GM12878 (cell line): ENCODE measurements around the gene NAB1. TPM values are rescaled to one million over a fixed set of nuclear protein-coding genes. Genes with fewer than 3 reads are reported as not detected.

Experiments
- ATAC-seq: fragments of 200-7000 bp; cut with Tn5 transposase; 3 replicates; pipeline ENCODE4 v1.9.1; 2020; ENCODE audit warnings: mild to moderate bottlenecking, moderate library complexity
- BruUV-seq: library from RNA; stranded (reverse); fragments of 400-500 nt; replicated peaks from 2 replicates; lab custom pipeline; 2021; lab: Mats Ljungman, UMichigan
- CTCF ChIA-PET: fragments of 300-600 bp; sonication (Branson Sonifier 250); formaldehyde crosslinking; extraction: SDS; loops from one replicate; lab custom pipeline; 2021; ENCODE audit warnings: inconsistent platforms; lab: Yijun Ruan, JAX
- POLR2A ChIA-PET: fragments of 350-600 bp; formaldehyde crosslinking; extraction: SDS; loops from one replicate; lab custom pipeline; 2021; ENCODE audit warnings: inconsistent platforms; lab: Charles Lee
- RAD21 ChIA-PET: fragments of 300-600 bp; sonication (Branson Sonifier 250); formaldehyde crosslinking; loops from one replicate; lab custom pipeline; 2023; ENCODE audit warnings: antibody characterized with exemption; ENCODE audit not compliant: unreplicated experiment; lab: Charles Lee
- SMC1A ChIA-PET: fragments of 300-600 bp; sonication (Branson Sonifier 250); formaldehyde crosslinking; loops from one replicate; lab custom pipeline; 2023; ENCODE audit not compliant: unreplicated experiment, uncharacterized antibody; lab: Charles Lee
- DNase-seq: peaks from one replicate; pipeline ENCODE4 v3.0.0-alpha.2; 2011; ENCODE audit warnings: low read depth, low spot score
- FAIRE-seq: peaks from 3 replicates; lab custom pipeline; 2011; peaks lifted over from hg19 to GRCh38; lab: Jason Lieb, UNC
- H2AFZ ChIP-seq: 2 replicates; pipeline ENCODE4 v1.6.0; 2011; ENCODE audit warnings: low read depth, low read length, control low read depth; ENCODE audit not compliant: control insufficient read depth
- H3K27ac ChIP-seq: 2 replicates; pipeline ENCODE4 v1.5.1; 2011; ENCODE audit warnings: control low read depth; ENCODE audit not compliant: control insufficient read depth, insufficient read depth
- H3K27me3 ChIP-seq, 2 experiments: replicated peaks in 1 of 2; 2 replicates each; pipeline versions ENCODE4 v1.6.0 to v1.6.1; 2011; ENCODE audit warnings: low read length in 1 of 2; ENCODE audit not compliant: control insufficient read depth in 2 of 2, insufficient read depth in 2 of 2
- H3K36me3 ChIP-seq, 2 experiments: 2 replicates each; pipeline ENCODE4 v1.5.1; 2011; ENCODE audit warnings: low read length in 1 of 2; ENCODE audit not compliant: control insufficient read depth in 2 of 2, insufficient read depth in 2 of 2
- H3K4me1 ChIP-seq: 2 replicates; pipeline ENCODE4 v1.6.1; 2011; ENCODE audit warnings: mild to moderate bottlenecking, low read length, moderate library complexity, mixed read lengths; ENCODE audit not compliant: control insufficient read depth, insufficient read depth
- H3K4me2 ChIP-seq: 2 replicates; pipeline ENCODE4 v1.6.0; 2011; ENCODE audit warnings: control low read depth; ENCODE audit not compliant: control insufficient read depth, insufficient read depth
- H3K4me3 ChIP-seq: fragments of 200-600 bp; sonication (generic); 2 replicates; pipeline ENCODE4 v1.5.1; 2016
- H3K79me2 ChIP-seq: 2 replicates; pipeline ENCODE4 v1.6.0; 2011; ENCODE audit warnings: low read length; ENCODE audit not compliant: control insufficient read depth, insufficient read depth
- H3K9ac ChIP-seq: 2 replicates; pipeline ENCODE4 v1.8.0; 2011; ENCODE audit warnings: low read length, control low read depth, mixed read lengths; ENCODE audit not compliant: control insufficient read depth, insufficient read depth
- H3K9me3 ChIP-seq: replicated peaks from 3 replicates; pipeline ENCODE4 v1.5.1; 2011; ENCODE audit warnings: mild to moderate bottlenecking, low read length; ENCODE audit not compliant: control insufficient read depth, insufficient read depth
- H4K20me1 ChIP-seq: 2 replicates; pipeline ENCODE4 v1.6.0; 2011; ENCODE audit not compliant: control insufficient read depth, insufficient read depth
- BACH1 ChIP-seq: fragments of 450-650 bp; IDR thresholded peaks from 2 replicates; pipeline ENCODE4 v1.6.1; 2017; ENCODE audit warnings: mild to moderate bottlenecking, borderline replicate concordance
- CREB1 ChIP-seq: IDR thresholded peaks from 2 replicates; pipeline ENCODE4 v1.6.1; 2012; ENCODE audit warnings: low read depth, mild to moderate bottlenecking, inconsistent platforms
- FOXK2 ChIP-seq: fragments of 450-650 bp; IDR thresholded peaks from 2 replicates; pipeline ENCODE4 v1.6.1; 2017; ENCODE audit warnings: mild to moderate bottlenecking, moderate library complexity
- KLF5 ChIP-seq: fragments of 450-650 bp; IDR thresholded peaks from 2 replicates; pipeline ENCODE4 v1.6.1; 2014; ENCODE audit warnings: mild to moderate bottlenecking; ENCODE audit not compliant: partially characterized antibody
- NR2F1 ChIP-seq: fragments of 450-650 bp; conservative IDR thresholded peaks from 2 replicates; pipeline ENCODE4 v1.6.1; 2017; ENCODE audit warnings: mild to moderate bottlenecking
- RCOR1 ChIP-seq: conservative IDR thresholded peaks from 2 replicates; pipeline ENCODE4 v1.6.1; 2012; ENCODE audit warnings: low read depth, low read length, improper control_type of control experiment
- STAT3 ChIP-seq: IDR thresholded peaks from 2 replicates; pipeline ENCODE4 v1.6.1; 2011; ENCODE audit warnings: low read depth, low read length, improper control_type of control experiment
- TAF1 ChIP-seq: IDR thresholded peaks from 2 replicates; pipeline ENCODE4 v1.6.1; 2011; ENCODE audit warnings: mild to moderate bottlenecking, low read depth, low read length, borderline replicate concordance
- USF1 ChIP-seq: IDR thresholded peaks from 2 replicates; pipeline ENCODE4 v1.6.1; 2011; ENCODE audit warnings: borderline replicate concordance, low read depth, mild to moderate bottlenecking, moderate library complexity, mixed read lengths, low read length; ENCODE audit not compliant: insufficient read depth; ENCODE audit errors: extremely low read length
- ZZZ3 ChIP-seq: IDR thresholded peaks from 2 replicates; pipeline ENCODE4 v1.6.1; 2011; ENCODE audit warnings: low read depth; ENCODE audit not compliant: control insufficient read depth, insufficient read length
- WGBS: methylation state at CpG from one replicate; pipeline ENCODE4 v1.1.6; 2016; ENCODE audit warnings: low lambda C conversion rate; ENCODE audit not compliant: insufficient replicate concordance, insufficient coverage; ENCODE audit errors: missing lambda C conversion rate; 5-methylcytosine and 5-hydroxymethylcytosine counted together
- in situ Hi-C: fragments of 300-500 bp; cut with MboI; formaldehyde crosslinking; loops from 9 replicates; pipeline ENCODE4 v1.14.3; 2018; ENCODE audit warnings: mixed read lengths
- intact Hi-C: fragments of 100-400 bp; cut with micrococcal nuclease; formaldehyde crosslinking; loops from one replicate; pipeline ENCODE4 v1.14.2; 2022; ENCODE audit not compliant: unreplicated experiment
- polyA plus RNA-seq, 11 experiments: library from polyadenylated mRNA; depleted of rRNA in 4 of 11; unstranded in 6 of 11; stranded (reverse) in 5 of 11; fragments of >200 nt; fragmentation: Nextera tagmentation in 4 of 11; fragmentation: Illumina TruSeq in 1 of 11; extraction: Ambion mirVana in 4 of 11; extraction: Trizol in 1 of 11; gene quantifications; 1 replicate in 1 of 11; 2 replicates in 10 of 11; pipeline versions ENCODE4 v1.2.1 to v1.2.3, GENCODE V29; 2011 to 2016; ENCODE audit warnings: inconsistent platforms in 2 of 11, missing spikeins in 2 of 11, low read depth in 1 of 11
- total RNA-seq, 4 experiments: library from RNA; depleted of rRNA in 3 of 4; stranded (reverse); fragments of >200 nt in 3 of 4; fragmentation: Illumina TruSeq in 1 of 4; extraction: Trizol in 1 of 4; gene quantifications; 2 replicates each; pipeline versions ENCODE4 v1.2.1 to v1.2.3, GENCODE V29; 2013 to 2021
- TF ChIP-seq, protein P1 (sequence below): fragments of 450-650 bp; IDR thresholded peaks from 2 replicates; pipeline ENCODE4 v1.6.1; 2017; ENCODE audit warnings: mild to moderate bottlenecking, low read depth, inconsistent platforms; ENCODE audit not compliant: poor library complexity, severe bottlenecking
- TF ChIP-seq, protein P2 (sequence below): fragments of 450-650 bp; IDR thresholded peaks from 2 replicates; pipeline ENCODE4 v1.6.1; 2017; ENCODE audit warnings: borderline replicate concordance
- TF ChIP-seq, protein P3 (sequence below): fragments of 450-650 bp; formaldehyde crosslinking; IDR thresholded peaks from 2 replicates; pipeline ENCODE4 v1.4.0; 2022; ENCODE audit warnings: mild to moderate bottlenecking, moderate library complexity
- TF ChIP-seq, protein P4 (sequence below): fragments of 450-650 bp; IDR thresholded peaks from 2 replicates; pipeline ENCODE4 v1.6.1; 2016; ENCODE audit warnings: mild to moderate bottlenecking

The NAB1 gene
- total and polyA plus RNA-seq, 10 of the 15 experiments (the other 5 are each of a cell fraction or from before 2014, with no cell fraction given), result 4.5 to 39.6 (median 23.0) TPM

- no peaks in the 10 kb centered on the region for H3K27me3 ChIP-seq
- CTCF ChIA-PET, result interaction anchor here (0.9 to 8.6 kb wide), 8 partner anchors 11 to 806 kb away, joined by 3 to 78 read pairs (median 5); no protein-coding TSS in a partner anchor
- SMC1A ChIA-PET, result interaction anchor here (0.6 to 10.1 kb wide), 23 partner anchors 9 to 450 kb away, joined by 3 to 206 read pairs (median 4); no protein-coding TSS in a partner anchor
- no TSS peak for BruUV-seq
- POLR2A ChIA-PET, result interaction anchor here (0.7 to 6.2 kb wide), 5 partner anchors 11 to 110 kb away, joined by 3 to 65 read pairs (median 10); no protein-coding TSS in a partner anchor
- in situ Hi-C loops (no loop called here), intact Hi-C loops (no loop called here)
- RAD21 ChIA-PET, result interaction anchor here (0.8 to 6.7 kb wide), 6 partner anchors 11 to 147 kb away, joined by 3 to 91 read pairs (median 15); no protein-coding TSS in a partner anchor
- H3K27ac ChIP-seq, result no peak overlapping the region
- peaks cover 8% of the 10 kb centered on the region; the same call in 2 of the 3 replicates for H3K9me3 ChIP-seq
- no peak overlapping the region for H3K4me3 ChIP-seq
- peak; percentile 35 for ATAC-seq
- H3K4me1 ChIP-seq, result peaks cover 2% of the 10 kb centered on the region; the same call in 1 of the 2 replicates
- peaks cover 41% of the 10 kb centered on the region for H3K79me2 ChIP-seq
- no peak overlapping the region for H3K9ac ChIP-seq
- no peak for DNase-seq
- FAIRE-seq, result no peak
- peak overlapping the region; percentile 19 for H3K4me2 ChIP-seq
- no peaks in the 10 kb centered on the region for H4K20me1 ChIP-seq
- WGBS, result 98% methylated on average over 3 of the region's 3 CpGs
- H2AFZ ChIP-seq, result no peak overlapping the region
- H3K36me3 ChIP-seq, result peaks cover 0 to 23% of the 10 kb centered on the region in 2 experiments; a peak in 2 of 4 replicates
- TF ChIP-seq RCOR1 (no peak), TAF1 (no peak), FOXK2 (no peak), NR2F1 (no peak), CREB1 (no peak), STAT3 (no peak), ZZZ3 (no peak), KLF5 (no peak), USF1 (no peak), BACH1 (no peak)
- TF ChIP-seq, protein P1, sequence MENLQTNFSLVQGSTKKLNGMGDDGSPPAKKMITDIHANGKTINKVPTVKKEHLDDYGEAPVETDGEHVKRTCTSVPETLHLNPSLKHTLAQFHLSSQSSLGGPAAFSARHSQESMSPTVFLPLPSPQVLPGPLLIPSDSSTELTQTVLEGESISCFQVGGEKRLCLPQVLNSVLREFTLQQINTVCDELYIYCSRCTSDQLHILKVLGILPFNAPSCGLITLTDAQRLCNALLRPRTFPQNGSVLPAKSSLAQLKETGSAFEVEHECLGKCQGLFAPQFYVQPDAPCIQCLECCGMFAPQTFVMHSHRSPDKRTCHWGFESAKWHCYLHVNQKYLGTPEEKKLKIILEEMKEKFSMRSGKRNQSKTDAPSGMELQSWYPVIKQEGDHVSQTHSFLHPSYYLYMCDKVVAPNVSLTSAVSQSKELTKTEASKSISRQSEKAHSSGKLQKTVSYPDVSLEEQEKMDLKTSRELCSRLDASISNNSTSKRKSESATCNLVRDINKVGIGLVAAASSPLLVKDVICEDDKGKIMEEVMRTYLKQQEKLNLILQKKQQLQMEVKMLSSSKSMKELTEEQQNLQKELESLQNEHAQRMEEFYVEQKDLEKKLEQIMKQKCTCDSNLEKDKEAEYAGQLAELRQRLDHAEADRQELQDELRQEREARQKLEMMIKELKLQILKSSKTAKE, result no peak
- TF ChIP-seq, protein P2, sequence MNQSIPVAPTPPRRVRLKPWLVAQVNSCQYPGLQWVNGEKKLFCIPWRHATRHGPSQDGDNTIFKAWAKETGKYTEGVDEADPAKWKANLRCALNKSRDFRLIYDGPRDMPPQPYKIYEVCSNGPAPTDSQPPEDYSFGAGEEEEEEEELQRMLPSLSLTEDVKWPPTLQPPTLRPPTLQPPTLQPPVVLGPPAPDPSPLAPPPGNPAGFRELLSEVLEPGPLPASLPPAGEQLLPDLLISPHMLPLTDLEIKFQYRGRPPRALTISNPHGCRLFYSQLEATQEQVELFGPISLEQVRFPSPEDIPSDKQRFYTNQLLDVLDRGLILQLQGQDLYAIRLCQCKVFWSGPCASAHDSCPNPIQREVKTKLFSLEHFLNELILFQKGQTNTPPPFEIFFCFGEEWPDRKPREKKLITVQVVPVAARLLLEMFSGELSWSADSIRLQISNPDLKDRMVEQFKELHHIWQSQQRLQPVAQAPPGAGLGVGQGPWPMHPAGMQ, result no peak
- TF ChIP-seq, protein P3, sequence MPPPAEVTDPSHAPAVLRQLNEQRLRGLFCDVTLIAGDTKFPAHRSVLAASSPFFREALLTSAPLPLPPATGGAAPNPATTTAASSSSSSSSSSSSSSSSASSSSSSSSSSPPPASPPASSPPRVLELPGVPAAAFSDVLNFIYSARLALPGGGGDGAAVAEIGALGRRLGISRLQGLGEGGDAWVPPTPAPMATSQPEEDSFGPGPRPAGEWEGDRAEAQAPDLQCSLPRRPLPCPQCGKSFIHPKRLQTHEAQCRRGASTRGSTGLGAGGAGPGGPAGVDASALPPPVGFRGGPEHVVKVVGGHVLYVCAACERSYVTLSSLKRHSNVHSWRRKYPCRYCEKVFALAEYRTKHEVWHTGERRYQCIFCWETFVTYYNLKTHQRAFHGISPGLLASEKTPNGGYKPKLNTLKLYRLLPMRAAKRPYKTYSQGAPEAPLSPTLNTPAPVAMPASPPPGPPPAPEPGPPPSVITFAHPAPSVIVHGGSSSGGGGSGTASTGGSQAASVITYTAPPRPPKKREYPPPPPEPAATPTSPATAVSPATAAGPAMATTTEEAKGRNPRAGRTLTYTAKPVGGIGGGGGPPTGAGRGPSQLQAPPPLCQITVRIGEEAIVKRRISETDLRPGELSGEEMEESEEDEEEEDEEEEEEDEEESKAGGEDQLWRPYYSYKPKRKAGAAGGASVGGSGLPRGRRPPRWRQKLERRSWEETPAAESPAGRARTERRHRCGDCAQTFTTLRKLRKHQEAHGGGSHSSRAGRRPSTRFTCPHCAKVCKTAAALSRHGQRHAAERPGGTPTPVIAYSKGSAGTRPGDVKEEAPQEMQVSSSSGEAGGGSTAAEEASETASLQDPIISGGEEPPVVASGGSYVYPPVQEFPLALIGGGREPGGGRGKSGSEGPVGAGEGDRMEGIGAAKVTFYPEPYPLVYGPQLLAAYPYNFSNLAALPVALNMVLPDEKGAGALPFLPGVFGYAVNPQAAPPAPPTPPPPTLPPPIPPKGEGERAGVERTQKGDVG, result no peak
- TF ChIP-seq, protein P4, sequence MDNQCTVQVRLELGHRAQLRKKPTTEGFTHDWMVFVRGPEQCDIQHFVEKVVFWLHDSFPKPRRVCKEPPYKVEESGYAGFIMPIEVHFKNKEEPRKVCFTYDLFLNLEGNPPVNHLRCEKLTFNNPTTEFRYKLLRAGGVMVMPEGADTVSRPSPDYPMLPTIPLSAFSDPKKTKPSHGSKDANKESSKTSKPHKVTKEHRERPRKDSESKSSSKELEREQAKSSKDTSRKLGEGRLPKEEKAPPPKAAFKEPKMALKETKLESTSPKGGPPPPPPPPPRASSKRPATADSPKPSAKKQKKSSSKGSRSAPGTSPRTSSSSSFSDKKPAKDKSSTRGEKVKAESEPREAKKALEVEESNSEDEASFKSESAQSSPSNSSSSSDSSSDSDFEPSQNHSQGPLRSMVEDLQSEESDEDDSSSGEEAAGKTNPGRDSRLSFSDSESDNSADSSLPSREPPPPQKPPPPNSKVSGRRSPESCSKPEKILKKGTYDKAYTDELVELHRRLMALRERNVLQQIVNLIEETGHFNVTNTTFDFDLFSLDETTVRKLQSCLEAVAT, result no peak; the same call in 1 of the 2 replicates
Measured at GRCh38 chr2:190662754-190663153, 13.9 kb downstream of the NAB1 start.
